Stimulated activated CD8-positive, alpha-beta memory T cell treated with anti-CD3 and anti-CD28 coated beads, Interleukin-4, amount 100 ng/mL, for 48 hours (primary cell): ENCODE data around the gene PCDHGB4.
"Not testable (repeated sequence)": the region's sequence is repeated elsewhere in the genome, so short reads cannot be mapped to it uniquely, and the experiment has no call there.

Experiments used
- DNase-seq: peaks from one replicate; pipeline ENCODE4 v3.0.0-alpha.2; 2020

PCDHGB4 gene

DNA sequence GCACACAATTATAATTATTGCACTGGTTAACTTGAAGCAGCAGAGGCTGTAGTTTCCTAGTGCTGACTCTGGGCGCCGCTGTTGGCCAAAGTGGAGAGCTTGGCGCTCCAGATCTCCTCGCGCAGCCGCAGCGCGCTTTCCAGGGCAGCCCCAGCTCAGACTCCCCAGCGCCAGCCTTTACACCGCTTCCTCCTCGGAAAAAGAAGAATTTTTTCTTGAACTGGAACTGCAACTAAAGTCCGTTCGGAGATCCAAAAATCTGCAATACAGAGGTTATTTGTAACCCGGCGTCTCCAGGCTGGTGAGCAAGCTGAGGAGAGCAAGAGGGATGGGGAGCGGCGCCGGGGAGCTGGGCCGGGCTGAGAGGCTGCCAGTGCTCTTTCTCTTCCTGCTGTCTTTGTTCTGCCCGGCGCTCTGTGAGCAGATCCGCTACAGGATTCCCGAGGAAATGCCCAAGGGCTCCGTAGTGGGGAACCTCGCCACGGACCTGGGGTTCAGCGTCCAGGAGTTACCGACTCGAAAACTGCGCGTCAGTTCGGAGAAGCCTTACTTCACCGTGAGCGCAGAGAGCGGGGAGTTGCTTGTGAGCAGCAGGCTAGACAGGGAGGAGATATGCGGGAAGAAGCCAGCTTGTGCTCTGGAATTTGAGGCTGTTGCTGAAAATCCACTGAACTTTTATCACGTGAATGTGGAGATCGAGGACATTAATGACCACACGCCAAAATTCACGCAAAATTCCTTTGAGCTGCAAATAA lies at the start of gene PCDHGB4:
Gene PCDHGB4, plus strand, starts transcription at position 142 of the 755 bp plus-strand sequence. Its CDS starts 187 bp downstream, at position 329.
- DNase-seq, result peak; percentile 41

DNA sequence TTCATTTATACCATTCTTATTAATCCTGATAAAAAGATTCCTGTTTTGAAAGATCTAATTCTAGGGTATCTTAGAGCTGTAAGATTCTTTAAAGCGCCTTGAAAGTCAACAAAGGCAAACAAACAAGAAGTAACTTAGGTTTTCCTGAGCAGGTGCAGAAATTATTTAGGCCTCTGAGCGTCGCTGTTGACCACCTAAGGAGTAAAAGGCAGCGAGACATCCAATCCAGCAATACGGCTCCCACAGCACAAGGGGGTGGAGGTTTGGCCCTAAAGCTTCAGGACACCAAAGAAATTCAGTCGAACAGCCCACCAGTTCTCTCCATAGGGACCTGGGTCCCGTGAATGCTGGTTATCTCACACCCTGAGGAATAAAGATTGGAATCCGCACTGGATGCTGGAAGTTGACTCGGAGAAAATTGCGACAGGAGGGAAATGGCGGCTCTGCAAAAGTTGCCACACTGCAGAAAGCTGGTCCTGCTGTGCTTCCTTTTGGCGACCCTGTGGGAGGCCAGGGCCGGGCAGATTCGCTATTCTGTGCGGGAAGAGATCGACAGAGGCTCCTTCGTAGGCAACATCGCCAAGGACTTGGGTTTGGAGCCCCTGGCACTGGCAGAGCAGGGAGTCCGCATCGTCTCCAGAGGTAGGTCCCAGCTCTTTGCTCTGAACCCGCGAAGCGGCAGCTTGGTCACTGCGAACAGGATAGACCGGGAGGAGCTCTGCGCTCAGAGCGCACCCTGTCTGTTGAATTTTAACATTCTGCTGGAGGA lies 48.8 kb upstream of the PCDHGB4 start, which contains the start of gene PCDHGA2:
Gene PCDHGA2, plus strand, starts transcription at position 223 of the 769 bp plus-strand sequence.
- no peak for DNase-seq

DNA sequence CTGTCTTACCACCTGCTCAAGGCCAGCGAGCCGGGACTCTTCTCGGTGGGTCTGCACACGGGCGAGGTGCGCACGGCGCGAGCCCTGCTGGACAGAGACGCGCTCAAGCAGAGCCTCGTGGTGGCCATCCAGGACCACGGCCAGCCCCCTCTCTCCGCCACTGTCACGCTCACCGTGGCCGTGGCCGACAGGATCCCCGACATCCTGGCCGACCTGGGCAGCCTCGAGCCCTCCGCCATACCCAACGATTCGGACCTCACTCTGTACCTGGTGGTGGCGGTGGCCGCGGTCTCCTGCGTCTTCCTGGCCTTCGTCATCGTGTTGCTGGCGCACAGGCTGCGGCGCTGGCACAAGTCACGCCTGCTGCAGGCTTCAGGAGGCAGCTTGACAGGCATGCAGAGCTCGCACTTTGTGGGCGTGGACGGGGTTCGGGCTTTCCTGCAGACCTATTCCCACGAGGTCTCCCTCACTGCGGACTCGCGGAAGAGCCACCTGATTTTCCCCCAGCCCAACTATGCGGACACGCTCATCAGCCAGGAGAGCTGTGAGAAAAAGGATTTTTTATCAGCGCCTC lies 46.6 kb upstream of the PCDHGB4 start:
- DNase-seq, result not testable (repeated sequence)

DNA sequence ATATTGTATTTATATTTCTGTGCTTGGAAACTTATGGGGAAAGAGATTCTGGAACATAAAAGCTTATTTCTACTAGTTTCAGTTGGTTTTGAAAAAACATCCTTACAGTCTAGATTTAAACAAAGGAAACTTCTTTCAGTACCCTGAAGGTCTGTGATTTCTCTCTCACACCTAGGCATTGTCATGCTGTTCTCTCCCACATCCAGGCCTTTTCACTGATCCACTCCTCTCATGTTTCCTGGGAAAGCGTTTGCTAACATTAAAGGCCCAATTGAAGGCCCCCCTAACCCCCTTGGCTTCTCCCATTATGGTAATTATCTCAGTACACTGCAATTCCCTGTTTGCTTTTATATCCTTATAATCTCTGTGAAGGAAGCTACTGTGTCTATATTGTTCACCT lies 44.7 kb upstream of the PCDHGB4 start:
- no peak for DNase-seq

DNA sequence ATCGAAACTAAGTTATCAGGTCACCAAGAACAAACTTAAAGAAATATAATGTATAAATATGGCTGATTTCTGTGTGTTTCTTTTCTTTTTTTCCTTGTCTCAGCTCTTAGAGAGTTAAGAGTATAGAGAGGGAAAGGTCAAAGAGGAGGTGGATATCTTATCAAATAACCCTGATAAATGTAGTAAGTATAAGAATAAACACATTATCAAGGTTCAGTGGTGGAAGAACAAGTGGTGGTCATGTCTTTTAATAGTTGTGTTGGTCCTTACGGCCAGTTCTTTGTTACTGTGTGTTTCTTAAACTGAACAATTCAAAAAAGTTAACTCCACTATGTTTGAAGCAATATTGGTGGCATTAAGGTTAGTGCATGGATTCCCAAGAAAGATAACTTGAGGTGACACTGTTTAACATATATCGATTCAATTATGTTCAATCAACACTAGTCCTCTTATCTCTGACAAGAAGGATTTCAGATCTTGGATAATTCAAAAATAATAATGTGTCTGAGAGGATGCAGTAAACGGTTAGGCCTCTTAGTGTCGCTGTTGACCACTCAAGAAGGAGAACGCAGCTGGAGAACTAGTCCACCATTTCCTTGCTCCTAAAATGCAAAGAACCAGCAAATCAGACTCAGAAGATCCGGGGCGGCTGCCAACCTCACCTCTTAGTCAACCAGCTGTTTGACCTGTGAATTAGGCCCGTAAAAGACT lies 44.1 kb upstream of the PCDHGB4 start, which contains the start of gene PCDHGA3:
Gene PCDHGA3, plus strand, starts transcription at position 588 of the 711 bp plus-strand sequence. CDS start 205 bp downstream, outside the sequence.
- no peak for DNase-seq

DNA sequence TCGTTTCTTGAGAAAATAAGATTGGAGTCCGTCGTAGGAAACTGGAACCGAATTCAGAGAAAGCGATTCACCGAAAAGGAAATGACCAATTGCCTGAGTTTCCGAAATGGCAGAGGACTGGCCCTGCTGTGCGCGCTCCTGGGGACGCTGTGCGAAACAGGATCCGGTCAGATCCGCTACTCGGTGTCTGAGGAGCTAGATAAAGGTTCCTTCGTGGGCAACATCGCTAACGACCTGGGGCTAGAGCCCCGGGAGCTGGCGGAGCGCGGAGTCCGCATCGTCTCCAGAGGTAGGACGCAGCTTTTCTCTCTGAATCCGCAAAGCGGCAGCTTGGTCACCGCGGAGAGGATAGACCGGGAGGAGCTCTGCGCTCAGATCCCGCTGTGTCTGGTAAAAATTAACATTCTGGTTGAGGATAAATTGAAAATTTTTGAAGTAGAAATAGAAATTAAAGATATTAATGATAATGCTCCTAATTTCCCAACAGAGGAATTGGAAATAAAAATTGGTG lies 43.5 kb upstream of the PCDHGB4 start:
- DNase-seq, result no peak

DNA sequence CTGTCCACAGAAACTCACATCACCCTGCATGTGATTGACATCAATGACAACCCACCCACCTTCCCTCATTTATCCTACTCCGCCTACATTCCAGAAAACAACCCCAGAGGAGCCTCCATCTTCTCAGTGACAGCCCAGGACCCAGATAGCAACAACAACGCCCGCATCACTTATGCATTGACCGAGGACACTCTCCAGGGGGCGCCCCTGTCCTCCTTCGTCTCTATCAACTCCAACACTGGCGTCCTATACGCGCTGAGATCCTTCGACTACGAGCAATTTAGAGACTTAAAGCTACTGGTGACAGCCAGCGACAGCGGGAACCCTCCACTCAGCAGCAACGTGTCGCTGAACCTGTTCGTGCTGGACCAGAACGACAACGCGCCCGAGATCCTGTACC lies 42.2 kb upstream of the PCDHGB4 start:
- DNase-seq, result no peak

DNA sequence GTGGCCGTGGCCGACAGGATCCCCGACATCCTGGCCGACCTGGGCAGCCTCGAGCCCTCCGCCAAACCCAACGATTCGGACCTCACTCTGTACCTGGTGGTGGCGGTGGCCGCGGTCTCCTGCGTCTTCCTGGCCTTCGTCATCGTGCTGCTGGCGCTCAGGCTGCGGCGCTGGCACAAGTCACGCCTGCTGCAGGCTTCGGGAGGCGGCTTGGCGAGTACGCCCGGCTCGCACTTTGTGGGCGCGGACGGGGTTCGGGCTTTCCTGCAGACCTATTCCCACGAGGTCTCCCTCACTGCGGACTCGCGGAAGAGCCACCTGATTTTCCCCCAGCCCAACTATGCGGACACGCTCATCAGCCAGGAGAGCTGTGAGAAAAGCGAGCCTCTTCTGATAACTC lies 41.5 kb upstream of the PCDHGB4 start:
- DNase-seq, result not testable (repeated sequence)

DNA sequence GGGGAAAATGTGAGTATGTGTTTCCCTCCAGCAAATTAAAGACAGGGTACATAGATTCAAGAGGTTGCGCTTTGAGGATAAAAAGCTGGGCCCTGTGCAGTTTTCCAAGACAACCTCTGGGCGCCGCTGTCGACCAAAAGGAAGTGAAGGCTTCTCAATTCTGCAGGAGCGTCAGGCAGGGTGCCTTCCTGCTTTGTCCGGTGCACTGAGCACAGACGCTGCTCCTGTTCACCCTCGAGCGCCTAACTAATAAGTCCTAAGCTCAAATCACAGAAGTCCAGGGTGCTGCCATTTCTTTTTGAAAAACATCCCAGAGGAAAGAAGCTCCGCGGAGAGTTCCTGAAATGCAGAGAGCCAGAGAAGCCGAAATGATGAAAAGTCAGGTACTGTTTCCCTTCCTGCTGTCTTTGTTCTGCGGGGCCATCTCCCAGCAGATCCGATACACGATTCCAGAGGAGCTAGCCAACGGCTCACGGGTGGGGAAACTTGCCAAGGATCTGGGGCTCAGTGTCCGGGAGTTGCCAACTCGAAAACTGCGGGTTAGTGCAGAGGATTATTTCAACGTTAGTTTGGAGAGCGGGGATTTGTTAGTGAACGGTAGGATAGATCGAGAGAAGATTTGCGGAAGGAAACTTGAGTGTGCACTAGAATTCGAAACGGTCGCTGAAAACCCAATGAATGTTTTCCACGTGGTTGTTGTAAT lies 37.4 kb upstream of the PCDHGB4 start, which contains the start of gene PCDHGB1:
Gene PCDHGB1, plus strand, starts transcription at position 183 of the 703 bp plus-strand sequence. Its CDS starts 162 bp downstream, at position 345.
- peak; percentile 51 for DNase-seq

DNA sequence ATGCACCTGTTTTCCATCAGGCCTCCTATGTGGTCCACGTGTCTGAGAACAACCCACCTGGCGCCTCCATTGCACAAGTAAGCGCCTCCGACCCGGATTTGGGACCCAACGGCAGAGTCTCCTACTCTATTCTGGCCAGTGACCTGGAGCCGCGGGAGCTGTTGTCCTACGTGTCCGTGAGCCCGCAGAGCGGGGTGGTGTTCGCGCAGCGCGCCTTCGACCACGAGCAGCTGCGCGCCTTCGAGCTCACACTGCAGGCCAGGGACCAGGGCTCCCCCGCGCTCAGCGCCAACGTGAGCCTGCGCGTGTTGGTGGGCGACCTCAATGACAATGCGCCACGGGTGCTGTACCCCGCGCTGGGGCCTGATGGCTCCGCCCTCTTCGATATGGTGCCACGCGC lies 35.9 kb upstream of the PCDHGB4 start:
- DNase-seq, result no peak

DNA sequence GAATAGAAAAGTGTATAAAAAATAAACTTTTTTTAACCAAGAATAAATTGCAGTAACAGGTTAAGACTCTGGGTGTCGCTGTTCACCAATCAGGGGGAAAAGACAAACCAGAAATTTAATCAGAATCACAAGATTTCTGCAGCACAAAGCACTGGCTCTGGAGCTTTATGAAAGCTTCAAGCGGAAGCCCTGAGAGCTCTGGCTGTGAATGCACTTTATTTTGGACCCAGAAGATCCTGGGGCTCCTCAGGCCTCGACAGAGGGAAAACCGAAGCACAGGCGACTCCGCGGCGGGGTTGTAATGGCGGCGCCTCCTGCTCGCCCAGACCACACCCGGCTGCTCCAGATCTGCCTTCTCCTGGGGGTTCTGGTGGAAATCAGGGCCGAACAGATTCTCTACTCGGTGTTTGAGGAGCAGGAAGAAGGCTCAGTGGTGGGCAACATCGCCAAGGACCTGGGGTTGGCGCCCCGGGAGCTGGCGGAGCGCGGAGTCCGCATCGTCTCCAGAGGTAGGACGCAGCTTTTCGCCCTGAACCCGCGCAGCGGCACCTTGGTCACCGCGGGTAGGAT lies 32.5 kb upstream of the PCDHGB4 start, which contains the start of gene PCDHGA4:
Gene PCDHGA4, plus strand, starts transcription at position 122 of the 570 bp plus-strand sequence. Its CDS starts 87 bp downstream, at position 209.
- no peak for DNase-seq

DNA sequence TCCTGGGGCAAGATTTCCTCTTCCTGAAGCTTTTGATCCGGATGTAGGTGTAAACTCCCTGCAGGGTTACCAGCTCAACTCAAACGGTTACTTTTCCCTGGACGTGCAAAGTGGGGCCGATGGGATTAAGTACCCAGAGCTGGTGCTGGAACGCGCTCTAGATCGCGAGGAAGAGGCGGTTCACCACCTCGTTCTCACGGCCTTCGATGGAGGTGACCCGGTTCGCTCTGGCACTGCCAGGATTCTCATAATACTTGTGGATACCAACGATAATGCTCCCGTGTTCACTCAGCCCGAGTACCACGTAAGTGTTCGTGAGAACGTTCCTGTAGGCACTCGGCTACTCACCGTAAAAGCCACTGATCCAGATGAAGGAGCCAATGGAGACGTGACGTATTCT lies 31.9 kb upstream of the PCDHGB4 start:
- no peak for DNase-seq

DNA sequence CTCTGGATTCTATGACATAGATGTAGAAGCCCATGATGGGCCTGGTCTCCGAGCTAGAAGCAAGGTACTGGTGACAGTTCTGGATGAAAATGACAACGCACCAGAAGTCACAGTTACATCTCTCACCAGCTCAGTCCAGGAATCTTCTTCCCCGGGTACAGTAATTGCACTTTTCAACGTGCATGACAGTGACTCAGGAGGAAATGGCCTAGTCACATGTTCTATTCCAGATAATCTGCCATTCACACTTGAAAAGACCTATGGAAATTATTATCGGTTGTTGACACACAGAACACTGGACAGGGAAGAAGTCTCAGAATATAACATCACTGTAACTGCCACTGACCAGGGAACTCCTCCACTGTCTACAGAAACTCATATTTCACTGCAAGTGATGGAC lies 31.4 kb upstream of the PCDHGB4 start:
- no peak for DNase-seq

DNA sequence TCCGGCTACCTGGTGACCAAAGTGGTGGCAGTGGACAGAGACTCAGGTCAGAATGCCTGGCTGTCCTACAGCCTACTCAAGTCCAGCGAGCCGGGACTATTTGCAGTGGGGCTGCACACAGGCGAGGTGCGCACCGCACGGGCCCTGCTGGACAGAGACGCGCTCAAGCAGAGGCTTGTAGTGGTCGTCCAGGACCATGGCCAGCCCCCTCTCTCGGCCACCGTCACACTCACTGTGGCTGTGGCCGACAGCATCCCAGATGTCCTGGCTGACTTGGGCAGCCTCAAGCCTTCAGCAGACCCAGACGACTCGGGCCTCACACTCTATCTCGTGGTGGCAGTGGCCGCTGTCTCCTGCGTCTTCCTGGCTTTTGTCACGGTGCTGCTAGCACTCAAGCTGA lies 30.5 kb upstream of the PCDHGB4 start:
- no peak for DNase-seq

DNA sequence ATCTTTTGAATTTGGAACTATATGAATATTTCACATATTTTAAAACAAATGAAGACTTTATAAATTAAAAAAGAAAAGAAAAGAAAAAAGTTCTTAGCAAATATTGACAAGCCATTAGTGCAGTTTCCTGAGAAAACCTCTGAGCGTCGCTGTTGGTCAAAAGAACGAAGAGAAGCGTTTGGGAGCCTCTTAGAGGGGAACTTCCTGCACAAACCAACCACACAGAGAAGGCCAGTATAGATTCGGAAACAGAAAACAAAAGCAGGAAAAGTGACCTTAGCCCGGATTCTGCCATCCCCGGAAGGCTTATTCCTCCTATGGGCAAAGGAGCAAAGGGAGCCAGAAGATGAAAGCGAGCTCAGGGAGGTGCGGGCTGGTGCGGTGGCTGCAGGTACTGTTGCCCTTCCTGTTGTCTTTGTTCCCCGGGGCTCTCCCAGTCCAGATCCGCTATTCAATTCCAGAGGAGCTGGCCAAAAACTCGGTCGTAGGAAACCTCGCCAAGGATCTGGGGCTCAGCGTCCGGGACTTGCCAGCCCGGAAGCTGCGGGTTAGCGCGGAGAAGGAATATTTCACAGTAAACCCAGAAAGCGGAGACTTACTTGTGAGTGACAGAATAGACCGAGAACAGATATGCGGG lies 27.6 kb upstream of the PCDHGB4 start, which contains the start of gene PCDHGB2:
Gene PCDHGB2, plus strand, starts transcription at position 205 of the 637 bp plus-strand sequence. Its CDS starts 142 bp downstream, at position 347.
- no peak for DNase-seq

DNA sequence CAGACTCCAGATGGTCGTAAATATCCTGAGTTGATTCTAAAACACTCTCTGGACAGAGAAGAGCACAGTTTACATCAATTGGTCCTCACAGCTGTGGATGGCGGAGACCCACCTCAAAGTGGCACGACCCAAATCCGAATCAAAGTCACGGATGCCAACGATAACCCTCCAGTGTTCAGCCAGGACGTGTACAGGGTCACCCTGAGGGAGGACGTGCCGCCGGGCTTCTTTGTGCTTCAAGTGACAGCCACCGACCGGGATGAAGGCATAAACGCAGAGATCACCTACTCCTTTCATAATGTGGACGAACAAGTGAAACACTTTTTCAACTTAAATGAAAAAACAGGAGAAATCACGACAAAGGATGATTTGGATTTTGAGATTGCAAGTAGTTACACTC lies 26.8 kb upstream of the PCDHGB4 start:
- no peak for DNase-seq

DNA sequence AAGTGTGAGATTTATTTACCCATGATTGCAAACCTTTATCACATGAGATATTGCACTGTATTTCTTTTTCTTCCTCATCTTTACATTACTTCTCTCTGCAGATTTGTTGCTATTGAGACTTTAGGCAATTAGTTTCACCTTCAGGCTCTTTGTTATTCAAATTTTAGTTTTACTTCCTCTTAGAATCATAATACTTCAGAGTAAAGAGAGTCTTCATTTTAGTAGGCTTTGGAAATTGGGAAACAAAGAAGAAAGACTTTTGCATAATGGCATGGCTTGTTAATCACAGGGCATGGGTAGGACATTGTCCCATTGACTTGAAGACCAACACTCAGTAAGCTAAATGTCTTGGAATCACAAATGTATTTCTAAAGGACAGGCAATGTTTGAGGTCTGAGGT lies 24.8 kb upstream of the PCDHGB4 start:
- DNase-seq, result no peak

DNA sequence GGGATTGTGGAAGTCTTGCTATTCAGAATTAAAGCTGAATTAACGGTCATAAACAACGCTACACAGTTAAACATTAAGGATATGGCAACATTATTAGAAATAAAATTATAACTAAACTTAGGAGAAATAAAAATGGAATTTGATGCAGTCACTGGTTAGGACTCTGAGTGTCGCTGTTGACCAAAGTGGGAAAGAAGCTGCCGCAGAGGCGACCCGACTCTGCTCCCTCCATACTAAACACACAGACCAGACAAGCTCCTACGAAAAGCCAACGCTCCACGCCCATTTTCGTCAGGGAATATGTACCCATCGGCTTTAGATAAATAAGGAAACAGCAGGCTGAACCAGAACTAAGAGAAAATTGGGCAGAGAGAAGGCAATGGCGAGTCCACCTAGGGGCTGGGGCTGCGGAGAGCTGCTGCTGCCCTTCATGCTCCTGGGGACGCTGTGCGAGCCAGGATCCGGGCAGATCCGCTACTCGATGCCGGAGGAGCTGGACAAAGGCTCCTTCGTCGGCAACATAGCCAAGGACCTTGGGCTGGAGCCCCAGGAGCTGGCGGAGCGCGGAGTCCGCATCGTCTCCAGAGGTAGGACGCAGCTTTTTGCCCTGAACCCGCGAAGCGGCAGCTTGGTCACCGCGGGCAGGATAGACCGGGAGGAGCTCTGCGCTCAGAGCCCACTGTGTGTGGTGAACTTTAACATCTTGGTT lies 23.4 kb upstream of the PCDHGB4 start, which contains the start of gene PCDHGA5:
Gene PCDHGA5, plus strand, starts transcription at position 211 of the 709 bp plus-strand sequence. Its CDS starts 169 bp downstream, at position 380.
- no peak for DNase-seq

DNA sequence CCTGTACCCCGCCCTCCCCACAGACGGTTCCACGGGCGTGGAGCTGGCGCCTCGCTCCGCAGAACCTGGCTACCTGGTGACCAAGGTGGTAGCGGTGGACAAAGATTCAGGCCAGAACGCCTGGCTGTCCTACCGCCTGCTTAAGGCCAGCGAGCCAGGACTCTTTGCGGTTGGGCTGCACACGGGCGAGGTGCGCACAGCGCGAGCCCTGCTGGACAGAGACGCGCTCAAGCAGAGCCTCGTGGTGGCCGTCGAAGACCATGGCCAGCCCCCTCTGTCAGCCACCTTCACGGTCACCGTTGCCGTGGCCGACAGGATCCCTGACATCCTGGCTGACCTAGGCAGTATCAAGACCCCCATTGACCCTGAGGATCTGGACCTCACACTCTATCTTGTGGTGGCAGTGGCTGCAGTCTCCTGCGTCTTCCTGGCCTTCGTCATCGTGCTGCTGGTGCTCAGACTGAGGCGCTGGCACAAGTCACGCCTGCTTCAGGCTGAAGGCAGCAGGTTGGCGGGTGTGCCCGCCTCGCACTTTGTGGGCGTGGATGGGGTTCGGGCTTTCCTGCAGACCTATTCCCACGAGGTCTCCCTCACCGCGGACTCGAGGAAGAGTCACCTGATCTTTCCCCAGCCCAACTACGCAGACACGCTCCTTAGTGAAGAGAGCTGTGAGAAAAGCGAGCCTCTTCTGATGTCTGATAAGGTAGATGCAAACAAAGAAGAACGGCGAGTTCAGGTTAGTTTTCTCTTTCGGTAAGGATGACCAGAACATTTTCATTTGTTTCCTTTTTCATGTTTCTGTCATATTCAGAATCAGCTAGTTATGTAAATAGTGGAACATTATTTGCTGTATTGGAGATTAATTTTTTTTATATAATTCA lies 21.2 kb upstream of the PCDHGB4 start:
- DNase-seq, result no peak
